Measurements from ENCODE around the gene SNX5. TPM values are rescaled to one million over a fixed set of nuclear protein-coding genes. Genes with fewer than 3 reads are reported as not detected.

The SNX5 gene
- polyA plus RNA-seq, 1 donor (not counting 4 experiments of a cell fraction or from before 2014, with no cell fraction given) = 187 TPM

DNA sequence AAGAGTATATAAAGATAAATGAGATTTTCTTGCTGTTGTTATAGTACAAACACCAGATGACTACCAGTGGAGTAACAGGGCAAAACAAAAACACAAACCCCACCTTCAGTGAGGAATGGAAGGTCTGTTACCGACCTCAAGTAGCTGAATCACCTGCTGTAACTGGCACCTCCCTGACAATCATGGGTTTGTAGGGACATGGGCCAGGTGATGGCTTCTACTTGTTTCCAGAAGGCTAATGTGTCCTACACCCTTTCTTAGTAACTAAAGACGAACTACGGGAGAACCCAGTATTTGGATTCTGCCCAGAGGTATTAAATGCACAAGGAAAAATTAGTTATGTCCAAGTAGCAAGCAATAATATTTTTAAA is 26.8 kb downstream of the SNX5 start:
- Histone ChIP-seq H2AFZ (ENCODE audit: control insufficient read depth, low read length) (no peak overlapping the region), H3K27ac (ENCODE audit: control insufficient read depth, insufficient read depth, low read length) (no peak overlapping the region), H3K4me1 (ENCODE audit: control insufficient read depth, extremely low read depth, insufficient read depth, low read length) (no peaks in the 10 kb centered on the region), H3K79me2 (ENCODE audit: control insufficient read depth, insufficient read depth, low read length) (peaks cover 2% of the 10 kb centered on the region), H3K9me3 (ENCODE audit: control insufficient read depth, low read depth, low read length) (no peaks in the 10 kb centered on the region), H4K20me1 (ENCODE audit: control insufficient read depth, extremely low read depth, insufficient read depth, low read length) (peaks cover 4% of the 10 kb centered on the region), H3K9me1 (ENCODE audit: control insufficient read depth, extremely low read depth, insufficient read depth, low read length) (no peaks in the 10 kb centered on the region), H3K27me3 (ENCODE audit: control insufficient read depth, extremely low read depth, insufficient read depth, low read length) (no peaks in the 10 kb centered on the region), H3K36me3 (ENCODE audit: control insufficient read depth in 2 of 2, extremely low read depth in 1 of 2, insufficient read depth in 2 of 2, low read length in 2 of 2) (peaks cover 28 to 39% of the 10 kb centered on the region in 2 experiments), H3K9ac (ENCODE audit: control insufficient read depth, extremely low read depth, insufficient read depth, low read length) (no peak overlapping the region), H3K4me2 (ENCODE audit: control insufficient read depth, extremely low read depth, insufficient read depth, low read depth, low read length) (no peak overlapping the region), H3K4me3 (ENCODE audit: control insufficient read depth in 2 of 3, extremely low read depth in 1 of 3, insufficient read depth in 2 of 3, low read depth in 1 of 3, low read length in 3 of 3) (no peak overlapping the region)
- dilution Hi-C loops (cut with MboI; ENCODE audit: extremely low pct_ligation_motif_present, low sequenced_read_pairs) = no loop called here
- no peak for DNase-seq (ENCODE audit: low read depth, low spot score)
- no peak for FAIRE-seq
- no peak for TF ChIP-seq EZH2 (IDR thresholded peaks at IDR 0.05; ENCODE audit: low read length)
- TF ChIP-seq, protein P1, sequence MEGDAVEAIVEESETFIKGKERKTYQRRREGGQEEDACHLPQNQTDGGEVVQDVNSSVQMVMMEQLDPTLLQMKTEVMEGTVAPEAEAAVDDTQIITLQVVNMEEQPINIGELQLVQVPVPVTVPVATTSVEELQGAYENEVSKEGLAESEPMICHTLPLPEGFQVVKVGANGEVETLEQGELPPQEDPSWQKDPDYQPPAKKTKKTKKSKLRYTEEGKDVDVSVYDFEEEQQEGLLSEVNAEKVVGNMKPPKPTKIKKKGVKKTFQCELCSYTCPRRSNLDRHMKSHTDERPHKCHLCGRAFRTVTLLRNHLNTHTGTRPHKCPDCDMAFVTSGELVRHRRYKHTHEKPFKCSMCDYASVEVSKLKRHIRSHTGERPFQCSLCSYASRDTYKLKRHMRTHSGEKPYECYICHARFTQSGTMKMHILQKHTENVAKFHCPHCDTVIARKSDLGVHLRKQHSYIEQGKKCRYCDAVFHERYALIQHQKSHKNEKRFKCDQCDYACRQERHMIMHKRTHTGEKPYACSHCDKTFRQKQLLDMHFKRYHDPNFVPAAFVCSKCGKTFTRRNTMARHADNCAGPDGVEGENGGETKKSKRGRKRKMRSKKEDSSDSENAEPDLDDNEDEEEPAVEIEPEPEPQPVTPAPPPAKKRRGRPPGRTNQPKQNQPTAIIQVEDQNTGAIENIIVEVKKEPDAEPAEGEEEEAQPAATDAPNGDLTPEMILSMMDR (optimal IDR thresholded peaks at IDR 0.05 in 1 of 3, IDR thresholded peaks at IDR 0.05 in 1 of 3, conservative IDR thresholded peaks at IDR 0.05 in 1 of 3; ENCODE audit: extremely low read depth in 1 of 3, insufficient read depth in 2 of 3, low read length in 3 of 3) = no peak

DNA sequence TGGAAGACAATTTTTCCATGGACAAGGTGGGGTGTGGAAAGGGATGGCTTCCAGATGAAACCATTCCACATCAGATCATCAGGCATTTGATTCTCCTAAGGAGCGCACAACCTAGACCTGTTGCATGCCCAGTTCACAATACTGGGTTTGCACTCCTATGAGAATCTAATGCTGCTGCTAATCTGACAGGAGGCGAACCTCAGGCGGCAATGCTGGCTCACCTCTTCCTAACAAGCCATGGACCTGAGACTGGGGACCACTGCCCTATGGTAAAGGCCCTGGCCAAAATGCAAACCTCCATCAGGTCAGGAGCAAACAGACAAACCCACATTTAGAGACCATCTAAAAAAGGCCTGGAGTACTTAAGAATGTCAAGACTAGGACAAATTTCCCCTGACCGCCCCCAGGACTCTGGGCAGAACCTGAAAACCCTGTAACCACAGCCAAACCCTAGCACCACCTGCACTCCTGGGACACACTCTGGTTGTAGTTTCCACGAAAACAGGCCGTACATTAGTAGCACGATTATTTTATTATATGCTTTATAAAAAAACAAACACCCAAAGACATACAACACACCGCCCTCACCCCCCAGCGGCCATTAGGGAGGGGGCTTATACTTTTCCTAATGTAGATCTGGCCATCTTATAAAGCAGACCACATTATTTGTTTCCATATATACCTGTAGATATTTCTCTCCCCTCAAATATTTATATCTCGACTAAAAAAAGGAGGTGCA is 27.3 kb downstream of the SNX5 start:
- no peaks in the 10 kb centered on the region for H3K9me1 ChIP-seq (ENCODE audit: control insufficient read depth, extremely low read depth, insufficient read depth, low read length)
- no peak for DNase-seq (ENCODE audit: low read depth, low spot score)
- H3K27me3 ChIP-seq (ENCODE audit: control insufficient read depth, extremely low read depth, insufficient read depth, low read length) = no peaks in the 10 kb centered on the region
- H3K9me3 ChIP-seq (ENCODE audit: control insufficient read depth, low read depth, low read length) = no peaks in the 10 kb centered on the region
- H3K79me2 ChIP-seq (ENCODE audit: control insufficient read depth, insufficient read depth, low read length) = no peaks in the 10 kb centered on the region
- H2AFZ ChIP-seq (ENCODE audit: control insufficient read depth, low read length) = no peak overlapping the region
- peaks cover 4% of the 10 kb centered on the region for H4K20me1 ChIP-seq (ENCODE audit: control insufficient read depth, extremely low read depth, insufficient read depth, low read length)
- H3K4me3 ChIP-seq (ENCODE audit: control insufficient read depth in 2 of 3, extremely low read depth in 1 of 3, insufficient read depth in 2 of 3, low read depth in 1 of 3, low read length in 3 of 3) = no peak overlapping the region
- no peak for FAIRE-seq
- H3K4me1 ChIP-seq (ENCODE audit: control insufficient read depth, extremely low read depth, insufficient read depth, low read length) = no peaks in the 10 kb centered on the region
- dilution Hi-C loops (cut with MboI; ENCODE audit: extremely low pct_ligation_motif_present, low sequenced_read_pairs) = no loop called here
- no peak overlapping the region for H3K27ac ChIP-seq (ENCODE audit: control insufficient read depth, insufficient read depth, low read length)
- no peak overlapping the region for H3K4me2 ChIP-seq (ENCODE audit: control insufficient read depth, extremely low read depth, insufficient read depth, low read depth, low read length)
- H3K9ac ChIP-seq (ENCODE audit: control insufficient read depth, extremely low read depth, insufficient read depth, low read length) = no peak overlapping the region
- TF ChIP-seq, protein P1 (optimal IDR thresholded peaks at IDR 0.05 in 1 of 3, IDR thresholded peaks at IDR 0.05 in 1 of 3, conservative IDR thresholded peaks at IDR 0.05 in 1 of 3; ENCODE audit: extremely low read depth in 1 of 3, insufficient read depth in 2 of 3, low read length in 3 of 3) = no peak
- TF ChIP-seq EZH2 (IDR thresholded peaks at IDR 0.05; ENCODE audit: low read length) = no peak
- H3K36me3 ChIP-seq (ENCODE audit: control insufficient read depth in 2 of 2, extremely low read depth in 1 of 2, insufficient read depth in 2 of 2, low read length in 2 of 2) = peaks cover 24 to 34% of the 10 kb centered on the region in 2 experiments

All from keratinocyte (primary cell).